Hepatocyte (in vitro differentiated cells): ENCODE results near the gene VPS11. TPM values are rescaled to one million over a fixed set of nuclear protein-coding genes. Genes with fewer than 3 reads are reported as not detected.

Experiments used
- DNase-seq: peaks from one replicate; pipeline ENCODE4 v3.0.0-alpha.2; 2016; ENCODE audit warnings: low spot score
- H2AFZ ChIP-seq: fragments of 200-600 bp; sonication (generic); 2 replicates; pipeline ENCODE4 v1.6.0; 2016; ENCODE audit warnings: antibody characterized with exemption, mild to moderate bottlenecking
- H3K27ac ChIP-seq: fragments of 200-600 bp; sonication (generic); 2 replicates; pipeline ENCODE4 v1.5.1; 2016; ENCODE audit warnings: mild to moderate bottlenecking
- H3K27me3 ChIP-seq: fragments of 200-600 bp; sonication (generic); 2 replicates; pipeline ENCODE4 v1.6.1; 2016
- H3K36me3 ChIP-seq: fragments of 200-600 bp; sonication (generic); replicated peaks from 2 replicates; pipeline ENCODE4 v1.5.1; 2016; ENCODE audit warnings: low read depth; ENCODE audit not compliant: insufficient read depth
- H3K4me1 ChIP-seq: fragments of 200-600 bp; sonication (generic); 2 replicates; pipeline ENCODE4 v1.5.1; 2016; ENCODE audit warnings: mild to moderate bottlenecking, moderate library complexity; ENCODE audit not compliant: insufficient read depth
- H3K4me2 ChIP-seq: fragments of 200-600 bp; sonication (generic); 2 replicates; pipeline ENCODE4 v1.6.0; 2016
- H3K4me3 ChIP-seq: fragments of 200-600 bp; sonication (generic); 2 replicates; pipeline ENCODE4 v1.5.1; 2016; ENCODE audit warnings: mild to moderate bottlenecking
- H3K79me2 ChIP-seq: fragments of 200-600 bp; sonication (generic); 2 replicates; pipeline ENCODE4 v1.6.0; 2017; ENCODE audit warnings: mild to moderate bottlenecking
- H3K9me2 ChIP-seq: fragments of 200-600 bp; sonication (generic); replicated peaks from 2 replicates; pipeline ENCODE4 v1.6.0; 2017; ENCODE audit warnings: mild to moderate bottlenecking; ENCODE audit not compliant: insufficient read depth
- H3K9me3 ChIP-seq: fragments of 200-600 bp; sonication (generic); 2 replicates; pipeline ENCODE4 v1.5.1; 2016; ENCODE audit warnings: low read depth, mild to moderate bottlenecking
- H4K20me1 ChIP-seq: fragments of 200-600 bp; sonication (generic); 2 replicates; pipeline ENCODE4 v1.6.0; 2016; ENCODE audit warnings: mild to moderate bottlenecking; ENCODE audit not compliant: insufficient read depth, poor library complexity, severe bottlenecking
- CTCF ChIP-seq: fragments of 200-600 bp; sonication (generic); IDR thresholded peaks from 2 replicates; pipeline ENCODE4 v1.5.1; 2016; ENCODE audit warnings: antibody characterized with exemption, mild to moderate bottlenecking; ENCODE audit not compliant: poor library complexity
- EZH2 ChIP-seq: fragments of 200-600 bp; sonication (generic); IDR thresholded peaks from 2 replicates; pipeline ENCODE4 v1.6.1; 2016; ENCODE audit warnings: antibody characterized with exemption, mild to moderate bottlenecking, borderline replicate concordance
- EZH2phosphoT487 ChIP-seq: fragments of 200-600 bp; sonication (generic); IDR thresholded peaks from one replicate; pipeline ENCODE4 v1.6.1; 2018; ENCODE audit warnings: antibody characterized with exemption, mild to moderate bottlenecking, low read depth, moderate library complexity; ENCODE audit not compliant: unreplicated experiment, severe bottlenecking
- WGBS: methylation state at CpG from one replicate; pipeline ENCODE4 v1.1.6; 2016; ENCODE audit warnings: low lambda C conversion rate; ENCODE audit errors: missing lambda C conversion rate; 5-methylcytosine and 5-hydroxymethylcytosine counted together
- polyA plus RNA-seq: library from polyadenylated mRNA; unstranded; fragments of >200 nt; fragmentation: Nextera tagmentation; extraction: Ambion mirVana; gene quantifications from 2 replicates; pipeline ENCODE4 v1.2.1, GENCODE V29; 2016
- total RNA-seq: library from RNA; depleted of rRNA; stranded (reverse); fragments of >200 nt; gene quantifications from 2 replicates; pipeline ENCODE4 v1.2.3, GENCODE V29; 2014

Gene VPS11
- total and polyA plus RNA-seq, 2 experiments from 2014 or later: 31.8 to 36.9 TPM

DNA sequence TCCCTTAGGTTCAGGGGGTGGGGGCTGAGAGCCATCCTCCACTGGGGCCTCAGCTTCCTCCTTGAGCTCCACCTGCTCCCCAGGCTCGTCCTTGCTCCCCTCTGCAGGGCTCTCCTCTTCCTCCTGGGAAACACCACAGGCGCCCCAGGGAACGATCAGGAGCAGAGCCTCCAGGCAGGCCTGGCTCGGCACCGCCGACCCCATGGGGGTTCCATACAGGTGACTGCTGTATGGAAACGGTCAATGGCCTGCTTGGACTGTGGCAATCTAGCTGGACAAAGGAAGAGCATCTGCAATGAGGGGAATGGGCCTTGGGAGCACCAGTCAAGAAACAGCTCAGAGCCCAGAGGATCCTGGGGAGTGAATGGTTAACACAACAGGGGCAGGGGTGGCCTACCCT is 18.5 kb upstream of the VPS11 start:
- no peaks in the 10 kb centered on the region for H3K9me2 ChIP-seq
- H4K20me1 ChIP-seq: no peaks in the 10 kb centered on the region
- H3K4me1 ChIP-seq: no peaks in the 10 kb centered on the region
- no peak overlapping the region for H3K4me3 ChIP-seq
- no peak overlapping the region for H3K27ac ChIP-seq
- TF ChIP-seq EZH2: no peak
- TF ChIP-seq CTCF: no peak
- no peak for TF ChIP-seq EZH2phosphoT487
- no peak overlapping the region for H2AFZ ChIP-seq
- 96% methylated on average over 7 of the region's 7 CpGs for WGBS
- no peak for DNase-seq
- no peaks in the 10 kb centered on the region for H3K27me3 ChIP-seq
- H3K79me2 ChIP-seq: peaks cover under 1% of the 10 kb centered on the region
- no peaks in the 10 kb centered on the region for H3K9me3 ChIP-seq
- no peak overlapping the region for H3K4me2 ChIP-seq
- no peaks in the 10 kb centered on the region for H3K36me3 ChIP-seq

- Histone ChIP-seq H3K27me3 (no peaks in the 10 kb centered on the region), H3K79me2 (peaks cover 22% of the 10 kb centered on the region), H4K20me1 (peaks cover 6% of the 10 kb centered on the region), H3K9me2 (no peaks in the 10 kb centered on the region), H3K27ac (no peak overlapping the region), H3K36me3 (no peaks in the 10 kb centered on the region), H3K9me3 (no peaks in the 10 kb centered on the region), H3K4me3 (no peak overlapping the region), H2AFZ (no peak overlapping the region), H3K4me1 (peaks cover 7% of the 10 kb centered on the region), H3K4me2 (no peak overlapping the region)
- DNase-seq: no peak
- no peak for TF ChIP-seq EZH2phosphoT487
- no peak for TF ChIP-seq CTCF
- no peak for TF ChIP-seq EZH2
- WGBS: 94% methylated on average over 17 of the region's 17 CpGs
These were observed 16.0 kb upstream of the VPS11 start for GRCh38 chr11:119051440-119052162.

GRCh38 chr11:119052163-119052814 is 15.3 kb upstream of the VPS11 start:
- H3K27me3 ChIP-seq: no peaks in the 10 kb centered on the region
- H3K9me3 ChIP-seq: no peaks in the 10 kb centered on the region
- no peak overlapping the region for H3K27ac ChIP-seq
- no peak for TF ChIP-seq EZH2
- TF ChIP-seq CTCF: no peak
- TF ChIP-seq EZH2phosphoT487: no peak
- no peak for DNase-seq
- H3K36me3 ChIP-seq: no peaks in the 10 kb centered on the region
- 97% methylated on average over 23 of the region's 23 CpGs for WGBS
- H3K9me2 ChIP-seq: no peaks in the 10 kb centered on the region
- peaks cover 23% of the 10 kb centered on the region for H3K79me2 ChIP-seq
- H3K4me1 ChIP-seq: peaks cover 7% of the 10 kb centered on the region
- no peak overlapping the region for H3K4me3 ChIP-seq
- H2AFZ ChIP-seq: no peak overlapping the region
- no peak overlapping the region for H3K4me2 ChIP-seq
- peaks cover 6% of the 10 kb centered on the region for H4K20me1 ChIP-seq
